GM21447 (cell line): ENCODE results near the gene OTUD4.
A peak's percentile ranks its signal among the peaks of the same experiment; 100 is the strongest.
"Not testable (repeated sequence)": the region's sequence is repeated elsewhere in the genome, so short reads cannot be mapped to it uniquely, and the experiment has no call there.

Source experiments
- ATAC-seq: cut with Tn5 transposase; IDR thresholded peaks from one replicate; pipeline ENCODE4 v1.9.1; 2021; ENCODE audit not compliant: unreplicated experiment

OTUD4 gene

GRCh38 chr4:145180298-145181090, at the start of gene OTUD4:
TSS of gene OTUD4 (minus strand) at chr4:145180589. CDS start at chr4:145179973, 616 bp downstream.
- peak; percentile 76 for ATAC-seq

GRCh38 chr4:145223228-145223627, 42.8 kb upstream of the OTUD4 start:
- not testable (repeated sequence) for ATAC-seq

- ATAC-seq, result not testable (repeated sequence)
These were observed 41.1 kb upstream of the OTUD4 start for GRCh38 chr4:145221529-145221928.

GRCh38 chr4:145219090-145219489, 38.7 kb upstream of the OTUD4 start:
- ATAC-seq, result no peak

- ATAC-seq, result peak; percentile 92
These were observed 37.9 kb upstream of the OTUD4 start for GRCh38 chr4:145218251-145218650.

- ATAC-seq, result no peak
These were observed 37.0 kb upstream of the OTUD4 start for GRCh38 chr4:145217349-145217748.

GRCh38 chr4:145216535-145216934, 36.1 kb upstream of the OTUD4 start:
- ATAC-seq, result no peak

- no peak for ATAC-seq
These were observed 32.9 kb upstream of the OTUD4 start for GRCh38 chr4:145213245-145213644.

- no peak for ATAC-seq
These were observed 27.5 kb upstream of the OTUD4 start for GRCh38 chr4:145207934-145208333.

GRCh38 chr4:145203410-145203809, 23.0 kb upstream of the OTUD4 start:
- no peak for ATAC-seq

GRCh38 chr4:145200366-145200765, 20.0 kb upstream of the OTUD4 start:
- ATAC-seq, result no peak

GRCh38 chr4:145199051-145199716, 18.8 kb upstream of the OTUD4 start:
- no peak for ATAC-seq

- no peak for ATAC-seq
These were observed 16.4 kb upstream of the OTUD4 start for GRCh38 chr4:145196747-145197146.

GRCh38 chr4:145195167-145195952, 15.0 kb upstream of the OTUD4 start:
- ATAC-seq, result peak; percentile 80

GRCh38 chr4:145189981-145190380, 9.6 kb upstream of the OTUD4 start:
- no peak for ATAC-seq

GRCh38 chr4:145186729-145187128, 6.3 kb upstream of the OTUD4 start:
- peak; percentile 89 for ATAC-seq

GRCh38 chr4:145183581-145183980, 3.2 kb upstream of the OTUD4 start:
- no peak for ATAC-seq

- ATAC-seq, result no peak
These were observed 2.6 kb upstream of the OTUD4 start for GRCh38 chr4:145183023-145183422.

GRCh38 chr4:145182222-145182621, 1.8 kb upstream of the OTUD4 start:
- no peak for ATAC-seq

GRCh38 chr4:145181091-145181501, 707 bp upstream of the OTUD4 start:
- no peak for ATAC-seq

GRCh38 chr4:145179861-145180297, 510 bp downstream of the OTUD4 start:
- not testable (repeated sequence) for ATAC-seq
